Putamen (tissue), 1 donor: ENCODE measurements around the gene PLPPR3.

ENCODE experiments used
- DNase-seq: peaks from one replicate; pipeline ENCODE4 v3.0.0-alpha.2; 2016; ENCODE audit warnings: low spot score

The PLPPR3 gene

GRCh38 chr19:795691-796581 is 25.8 kb downstream of the PLPPR3 start:
- no peak for DNase-seq

DNA sequence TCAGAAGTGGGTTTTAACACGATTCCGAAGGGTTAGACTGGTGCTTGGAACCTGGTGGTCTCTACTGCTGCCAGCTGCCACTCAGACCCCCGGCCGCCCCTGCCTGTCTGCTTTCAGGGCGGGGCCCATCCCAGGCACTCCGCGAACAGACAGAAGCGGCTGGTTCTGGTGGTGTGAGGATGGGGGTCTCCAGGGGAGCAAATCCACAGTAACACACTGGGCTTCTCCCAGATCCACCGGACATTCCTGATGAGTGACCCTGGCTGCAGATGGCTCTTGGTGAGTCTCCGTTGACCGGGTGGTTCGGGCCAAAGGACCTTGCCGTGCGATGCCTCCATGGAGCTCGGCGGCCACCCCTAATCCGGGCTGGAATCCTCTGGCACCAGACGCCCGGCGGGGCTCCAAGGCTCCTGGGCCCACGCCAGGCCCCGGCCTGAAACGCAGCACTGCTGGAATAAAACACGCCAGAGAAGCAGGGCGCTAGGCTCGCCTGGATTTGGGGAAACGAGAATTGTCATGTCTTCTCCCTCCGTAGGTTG is 26.6 kb downstream of the PLPPR3 start:
- DNase-seq = no peak

DNA sequence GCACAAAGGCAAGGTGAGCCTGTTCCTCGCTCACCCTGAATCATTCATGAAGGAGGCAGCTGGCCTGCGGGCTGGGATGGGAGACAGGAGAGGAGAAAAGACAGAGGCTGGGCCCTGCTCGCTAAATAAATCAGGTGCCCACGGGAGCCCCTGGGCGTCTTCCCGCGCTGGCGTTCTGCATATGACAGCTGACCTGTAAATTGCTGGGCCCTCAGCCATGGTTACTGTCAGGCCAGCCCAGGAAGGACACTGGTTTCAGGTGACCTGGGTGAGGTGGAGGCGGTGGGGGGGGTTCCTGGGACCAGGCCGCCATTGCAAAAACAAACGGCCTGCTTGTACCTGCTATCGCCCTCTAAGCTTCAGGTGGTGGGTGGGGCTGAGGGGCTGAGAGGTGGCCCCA is 27.9 kb downstream of the PLPPR3 start:
- no peak for DNase-seq

- no peak for DNase-seq
Observed at GRCh38 chr19:792306-792885, 29.4 kb downstream of the PLPPR3 start.

DNA sequence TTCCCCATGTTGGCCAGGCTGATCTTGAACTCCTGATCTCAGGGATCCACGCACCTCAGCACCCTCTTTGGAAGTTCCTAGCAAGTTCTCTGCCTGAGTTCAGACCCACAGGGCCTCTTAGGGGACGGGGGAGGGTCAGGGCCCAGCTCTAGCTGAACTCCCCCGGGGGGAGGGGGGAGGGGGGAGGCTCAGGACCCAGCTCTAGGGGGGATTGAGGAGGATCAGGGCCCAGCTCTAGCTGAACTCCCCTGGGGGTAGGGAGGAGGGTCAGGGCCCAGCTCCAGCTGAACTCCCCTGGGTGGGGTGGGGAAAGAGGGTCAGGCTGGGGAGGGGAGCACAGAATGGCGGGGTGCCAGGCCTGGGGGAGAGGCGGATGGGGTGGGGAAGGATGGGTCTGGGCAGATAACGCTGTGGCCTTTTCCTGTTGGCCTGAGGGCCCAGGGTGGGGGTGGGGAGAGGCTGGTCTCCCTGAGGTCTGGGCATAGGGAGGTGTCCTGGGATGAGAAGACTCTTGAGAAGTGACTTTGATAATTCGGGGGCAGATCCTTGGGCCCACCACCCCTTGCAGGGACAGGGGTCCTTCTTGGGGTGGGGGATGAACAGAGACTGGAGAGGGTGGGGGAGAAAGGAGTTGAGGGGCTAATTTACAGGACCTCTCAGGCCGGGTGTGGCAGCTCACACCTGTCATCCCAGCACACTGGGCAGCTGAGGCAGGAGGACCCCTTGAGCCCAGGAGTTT is 30.0 kb downstream of the PLPPR3 start:
- no peak for DNase-seq

DNA sequence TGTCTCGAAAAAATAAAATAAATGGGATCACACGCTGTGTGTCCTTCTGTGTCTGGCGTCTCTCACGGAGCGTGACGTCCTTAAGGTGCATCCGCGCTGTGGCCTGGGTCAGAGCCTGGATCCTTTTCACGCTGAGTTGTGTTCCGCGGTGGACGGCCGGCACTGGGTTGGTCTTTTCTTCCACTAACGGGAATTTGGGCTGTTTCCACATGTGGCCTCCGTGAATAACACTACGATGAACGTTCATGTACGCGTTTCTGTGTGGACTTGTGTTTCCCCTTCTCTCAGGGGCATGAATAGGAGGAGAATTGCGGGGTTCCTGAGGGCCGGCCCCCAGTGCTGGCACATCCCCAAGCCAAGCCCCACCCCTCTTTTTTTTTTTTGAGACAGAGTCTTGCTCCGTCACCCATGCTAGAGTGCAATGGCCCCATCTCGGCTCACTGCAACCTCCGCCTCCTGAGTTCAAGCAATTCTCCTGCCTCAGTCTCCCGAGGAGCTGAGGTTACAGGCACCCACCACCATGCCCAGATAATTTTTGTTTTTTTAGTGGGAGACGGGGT is 30.7 kb downstream of the PLPPR3 start:
- DNase-seq = no peak

DNA sequence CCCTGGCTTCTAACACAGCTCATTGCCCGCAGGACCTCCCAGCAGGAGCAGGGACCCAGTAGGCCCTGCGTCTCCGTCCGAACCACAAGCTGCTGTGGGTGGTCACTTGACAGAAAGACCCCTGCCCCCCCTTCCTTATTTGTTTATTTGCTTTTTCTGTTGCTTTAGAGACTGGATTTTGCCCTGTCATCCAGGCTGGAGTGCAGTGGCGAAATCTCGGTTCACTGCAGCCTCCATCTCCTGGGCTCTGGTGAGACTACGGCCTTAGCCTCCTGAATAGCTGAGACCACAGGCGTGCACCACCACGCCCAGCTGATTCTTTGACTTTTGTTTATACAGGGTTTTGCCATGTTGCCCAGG is 32.1 kb downstream of the PLPPR3 start:
- DNase-seq = no peak

DNA sequence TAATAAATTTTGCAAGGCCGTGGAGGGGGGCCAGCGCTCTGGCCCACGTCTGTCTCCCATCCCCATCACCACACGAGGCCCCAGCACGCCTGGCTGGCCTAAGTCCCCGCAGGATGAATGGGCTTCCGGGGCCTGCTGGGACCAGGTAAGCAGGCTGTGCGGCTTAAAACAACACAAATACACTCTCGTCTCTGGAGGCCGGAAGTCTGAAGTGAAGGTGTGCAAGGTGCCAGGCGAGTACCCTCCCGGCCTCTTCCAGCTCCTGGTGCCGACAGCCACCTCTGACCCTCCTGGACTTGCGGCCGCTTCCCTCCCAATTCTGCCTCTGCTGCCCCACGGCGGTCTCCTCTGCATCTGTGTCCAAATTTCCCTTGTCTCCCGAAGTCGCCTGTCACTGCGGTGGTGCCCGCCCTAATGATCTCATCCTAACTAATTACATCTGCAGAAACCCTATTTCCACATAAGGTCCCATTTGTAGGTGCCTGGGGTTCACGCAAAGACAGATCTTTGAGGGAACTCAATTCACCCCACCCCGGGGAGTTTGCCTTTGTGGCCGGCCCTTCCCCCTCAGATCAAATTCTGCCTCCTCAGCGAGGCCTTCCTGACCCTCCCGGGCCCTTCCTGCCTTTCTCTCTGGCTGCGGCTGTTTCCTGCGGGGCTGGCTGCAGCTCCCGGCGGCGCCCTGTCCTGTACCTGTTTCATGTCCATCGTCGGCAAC is 32.6 kb downstream of the PLPPR3 start:
- no peak for DNase-seq

GRCh38 chr19:788686-788982 is 33.1 kb downstream of the PLPPR3 start:
- no peak for DNase-seq

DNA sequence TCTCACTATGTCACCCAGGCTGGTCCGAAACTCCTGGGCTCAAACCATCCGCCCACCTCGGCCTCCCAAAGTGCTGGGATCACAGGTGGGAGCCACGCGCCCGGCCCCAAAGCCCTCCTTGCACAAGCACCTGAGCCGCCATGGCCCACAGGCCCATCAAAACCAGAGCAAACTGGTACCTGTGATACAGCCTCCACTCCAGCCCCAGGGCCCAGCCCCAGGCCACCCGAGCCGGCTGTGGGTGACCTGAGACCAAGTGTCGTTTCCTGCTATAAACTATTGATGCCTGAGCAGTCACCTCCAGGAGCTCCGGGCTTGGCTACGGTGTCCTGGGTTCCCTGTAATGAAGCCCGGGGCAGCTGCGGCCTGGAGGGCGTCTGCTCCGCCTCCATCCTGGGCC is 34.2 kb downstream of the PLPPR3 start:
- no peak for DNase-seq

- no peak for DNase-seq
Observed at GRCh38 chr19:784541-784940, 37.2 kb downstream of the PLPPR3 start.

DNA sequence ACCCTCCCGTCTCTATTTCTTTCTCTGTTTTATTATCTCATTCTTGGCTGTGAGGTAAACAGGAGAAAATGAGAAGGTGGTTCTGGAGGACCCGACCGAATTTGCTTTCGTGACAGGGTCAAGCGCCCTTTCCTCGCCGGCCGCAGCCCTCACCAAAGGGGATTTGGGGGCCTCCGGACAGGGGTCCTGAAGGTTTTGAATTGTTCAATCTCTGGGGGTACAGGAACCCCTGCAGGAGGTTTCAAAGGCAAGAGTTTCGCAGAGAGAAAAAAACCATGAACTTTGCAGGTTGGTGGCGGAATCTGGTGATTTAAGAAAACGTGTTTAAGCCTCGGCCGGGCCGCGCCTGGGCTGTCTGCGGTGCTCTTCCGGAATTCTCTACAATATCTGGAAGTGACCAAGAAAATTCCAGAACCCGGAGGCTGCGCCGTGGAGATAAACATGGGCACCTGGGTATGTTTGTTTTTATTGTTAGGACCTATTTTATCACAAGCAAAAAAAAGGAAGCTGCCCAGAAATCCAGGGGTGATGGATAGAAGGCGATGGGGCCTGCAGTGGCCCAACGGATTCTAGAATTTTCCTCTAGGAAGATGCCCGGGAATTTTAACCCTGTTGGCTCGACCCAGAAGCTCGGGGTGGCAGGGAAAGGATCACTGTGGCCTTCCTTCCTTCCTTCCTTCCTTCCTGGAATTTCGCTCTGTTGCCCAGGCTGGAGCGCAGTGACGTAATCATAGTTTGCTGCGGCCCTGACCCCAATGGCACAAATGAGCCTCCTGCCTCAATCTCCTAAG is 38.7 kb downstream of the PLPPR3 start:
- no peak for DNase-seq

DNA sequence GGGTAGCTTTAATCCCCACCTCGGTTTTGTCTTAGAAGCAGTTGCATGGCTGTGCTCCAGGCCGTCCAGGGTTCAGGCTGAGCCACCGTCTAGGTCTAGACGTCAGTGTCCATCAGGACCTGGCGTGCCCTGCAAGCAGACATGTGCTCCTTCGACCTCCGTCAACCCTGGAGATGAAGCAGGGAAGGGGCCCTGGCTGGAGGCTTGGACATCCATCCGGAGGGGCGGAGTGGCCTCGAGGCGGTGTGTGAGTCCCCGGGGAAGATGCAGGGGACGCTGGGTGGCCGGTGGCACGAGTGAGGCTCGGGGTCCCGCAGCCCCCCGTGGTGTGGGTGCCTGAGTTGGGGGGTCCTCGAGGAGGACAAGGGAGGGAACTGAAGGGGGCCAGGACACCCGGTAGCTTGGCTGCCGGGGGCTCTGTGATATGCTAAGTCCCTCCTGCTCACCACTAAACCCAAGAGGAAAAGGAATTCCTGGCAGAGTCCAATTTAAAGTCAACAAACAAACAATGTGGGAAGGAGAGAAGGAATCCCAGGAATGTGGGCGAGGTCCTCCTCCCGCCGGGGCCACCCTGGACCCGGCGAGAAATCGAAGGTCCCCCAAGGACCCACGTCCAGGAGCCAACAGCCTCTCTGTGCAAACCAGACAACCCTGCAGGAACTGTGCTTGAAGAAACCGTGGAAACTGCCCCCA is 39.4 kb downstream of the PLPPR3 start:
- DNase-seq = no peak

- no peak for DNase-seq
Observed at GRCh38 chr19:781800-782184, 40.0 kb downstream of the PLPPR3 start.

GRCh38 chr19:780935-781334 is 40.8 kb downstream of the PLPPR3 start:
- no peak for DNase-seq

DNA sequence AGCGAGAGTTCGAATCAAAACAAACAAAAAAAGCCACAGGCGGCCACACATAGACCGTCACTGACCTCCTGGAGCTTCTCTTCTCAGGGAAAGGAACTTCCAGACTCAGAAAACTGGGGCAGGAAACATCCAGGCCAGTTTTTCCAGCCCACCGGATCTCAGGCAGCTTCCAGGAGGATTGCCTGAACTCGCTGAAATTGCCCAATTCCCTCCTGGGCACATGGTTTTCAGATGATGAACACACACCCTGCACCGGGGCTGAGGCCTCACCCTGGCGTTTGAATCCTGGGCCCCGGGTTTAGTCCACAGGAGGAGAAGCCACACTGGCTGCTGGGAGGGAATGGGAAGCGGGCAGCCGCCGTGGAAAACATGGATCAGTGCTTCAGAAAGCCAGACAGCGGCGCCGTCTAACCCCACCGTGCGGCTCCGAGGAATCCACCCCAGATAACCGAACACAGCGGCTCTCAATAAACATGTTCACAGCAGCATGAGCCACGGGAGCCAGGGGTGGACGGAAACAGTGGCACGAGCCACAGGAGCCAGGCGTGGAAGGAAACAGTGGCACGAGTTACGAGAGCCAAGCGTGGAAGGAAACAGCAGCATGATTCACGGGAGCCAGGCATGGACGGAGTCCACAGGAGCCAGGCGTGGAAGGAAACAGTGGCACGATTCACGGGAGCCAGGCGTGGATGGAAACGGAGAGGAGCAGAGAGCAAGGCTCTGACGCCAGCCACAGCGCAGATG is 42.7 kb downstream of the PLPPR3 start:
- DNase-seq = no peak

GRCh38 chr19:776549-776948 is 45.2 kb downstream of the PLPPR3 start:
- no peak for DNase-seq

DNA sequence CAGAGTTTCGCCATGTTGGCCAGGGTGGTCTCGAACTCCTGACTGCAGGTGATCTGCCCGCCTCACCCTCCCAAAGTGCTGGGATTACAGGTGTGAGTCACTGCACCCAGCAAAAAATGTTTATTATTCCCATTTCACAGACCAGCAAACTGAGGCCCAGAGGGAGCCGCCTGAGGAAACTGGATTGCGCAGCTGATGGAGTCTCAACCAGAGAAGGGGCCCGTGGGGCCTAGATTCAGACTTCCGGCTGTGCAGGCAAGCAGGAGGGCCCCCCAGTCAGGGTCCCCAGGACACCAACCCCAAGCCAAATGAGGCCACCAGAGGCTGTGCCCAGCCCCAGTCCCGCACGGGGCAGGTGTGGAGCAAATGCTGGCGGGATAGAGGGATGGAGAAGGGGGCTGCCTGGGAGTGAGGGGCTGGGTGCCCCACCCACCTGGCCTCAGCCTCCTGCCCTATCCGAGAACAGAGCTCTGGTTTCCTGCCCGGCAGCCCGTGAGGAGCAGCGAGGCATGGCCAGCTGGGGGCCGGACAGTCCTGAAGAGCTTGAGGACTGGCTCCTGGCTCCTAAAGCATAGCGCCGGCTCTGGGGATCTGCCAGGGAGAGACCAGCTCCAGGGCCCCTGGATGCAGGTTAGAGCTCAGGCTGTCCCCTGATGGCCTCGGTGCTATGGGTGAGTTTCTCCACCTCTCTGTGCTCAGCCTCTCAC is 48.9 kb downstream of the PLPPR3 start:
- DNase-seq = no peak

DNA sequence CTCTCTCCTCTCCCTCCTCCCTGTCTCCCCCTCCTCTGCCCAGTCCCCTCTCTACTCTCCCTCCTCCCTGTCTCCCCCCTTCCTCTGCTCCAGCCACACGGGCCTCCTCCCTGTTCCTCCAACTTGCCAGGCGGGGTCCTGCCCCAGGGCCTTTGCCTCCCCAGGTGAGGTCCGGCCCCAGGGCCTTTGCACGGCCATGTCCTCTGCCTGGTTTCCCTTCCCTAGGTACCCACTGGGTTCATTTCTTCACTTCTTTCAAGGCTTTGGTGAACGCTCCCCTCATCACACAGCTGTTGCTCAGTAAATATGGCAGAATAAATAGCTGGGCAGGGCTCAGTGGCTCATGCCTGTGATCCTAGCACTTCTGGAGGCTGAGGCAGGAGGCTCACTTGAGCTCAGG is 49.7 kb downstream of the PLPPR3 start:
- no peak for DNase-seq
